Measurements from ENCODE around the gene IKZF5. TPM values are rescaled to one million over a fixed set of nuclear protein-coding genes. Genes with fewer than 3 reads are reported as not detected.

The IKZF5 gene
- polyA plus RNA-seq, 3 donors, result 8.6 to 12.8 (median 9.8) TPM

- Mint-ChIP-seq H3K9me3 (no peaks in the 10 kb centered on the region), H3K4me3 (no peak overlapping the region), H3K36me3 (peaks cover 31 to 37% of the 10 kb centered on the region in 2 donors), H3K27ac (no peak overlapping the region), H3K27me3 (ENCODE audit: low read depth in 3 of 3) (peaks cover 0 to 5% (median 1%) of the 10 kb centered on the region in 3 donors), H3K4me1 (peaks cover 8% of the 10 kb centered on the region)
- H3K36me3 ChIP-seq (replicated peaks in 1 of 2; ENCODE audit: control insufficient read depth in 1 of 2, insufficient read depth in 2 of 2, low read length in 2 of 2), result peaks cover 18 to 31% of the 10 kb centered on the region in 2 donors
- no peaks in the 10 kb centered on the region for H3K27me3 ChIP-seq (ENCODE audit: control insufficient read depth in 2 of 2, insufficient read depth in 2 of 2, low read length in 2 of 2)
- peaks cover 97% of the 10 kb centered on the region for H4K20me1 ChIP-seq (ENCODE audit: insufficient read depth, low read length)
- peaks cover 91% of the 10 kb centered on the region for H3K79me2 ChIP-seq (ENCODE audit: insufficient read depth, low read length)
- H3K4me1 ChIP-seq (ENCODE audit: control insufficient read depth in 1 of 2, insufficient read depth in 2 of 2, low read length in 2 of 2), result no peaks in the 10 kb centered on the region
- H3K9me3 ChIP-seq (replicated peaks in 1 of 2; ENCODE audit: control insufficient read depth in 1 of 2, insufficient read depth in 1 of 2, low read length in 2 of 2), result no peaks in the 10 kb centered on the region
- no peak for TF ChIP-seq CTCF (IDR thresholded peaks at IDR 0.05)
- no peak overlapping the region for H2AFZ ChIP-seq (ENCODE audit: insufficient read depth, low read depth, low read length, poor library complexity, severe bottlenecking)
- WGBS (ENCODE audit: insufficient coverage), result 100% methylated on average over 2 of the region's 2 CpGs
- no peak overlapping the region for H3K4me2 ChIP-seq (replicated peaks; ENCODE audit: extremely low read depth, low read length, poor library complexity, severe bottlenecking)
- H3K27ac ChIP-seq (ENCODE audit: low read depth in 1 of 2, low read length in 2 of 2), result no peak overlapping the region
- H3K9ac ChIP-seq (ENCODE audit: insufficient read depth, low read length, poor library complexity, severe bottlenecking), result no peak overlapping the region
- no peak overlapping the region for H3K4me3 ChIP-seq (replicated peaks in 1 of 3; ENCODE audit: low read depth in 2 of 3, low read length in 3 of 3)
- intact Hi-C loops (cut with micrococcal nuclease), result loop anchor here in 1 of 2 donors (10.0 kb wide), 1 partner anchor 1077 kb away; the partner anchor contains the start of gene ATE1
- DNase-seq, result no peak
Measured at GRCh38 chr10:123001370-123001769, 7.2 kb downstream of the IKZF5 start.

GRCh38 chr10:123000155-123000554 lies 8.4 kb downstream of the IKZF5 start:
- no peak for DNase-seq
- no peaks in the 10 kb centered on the region for H3K9me3 Mint-ChIP-seq
- Histone ChIP-seq H3K9me3 (replicated peaks in 1 of 2; ENCODE audit: control insufficient read depth in 1 of 2, insufficient read depth in 1 of 2, low read length in 2 of 2) (no peaks in the 10 kb centered on the region), H3K4me3 (replicated peaks in 1 of 3; ENCODE audit: low read depth in 2 of 3, low read length in 3 of 3) (no peak overlapping the region), H3K9ac (ENCODE audit: insufficient read depth, low read length, poor library complexity, severe bottlenecking) (no peak overlapping the region), H3K4me2 (replicated peaks; ENCODE audit: extremely low read depth, low read length, poor library complexity, severe bottlenecking) (no peak overlapping the region), H3K27me3 (ENCODE audit: control insufficient read depth in 2 of 2, insufficient read depth in 2 of 2, low read length in 2 of 2) (no peaks in the 10 kb centered on the region), H4K20me1 (ENCODE audit: insufficient read depth, low read length) (peaks cover 91% of the 10 kb centered on the region), H3K27ac (ENCODE audit: low read depth in 1 of 2, low read length in 2 of 2) (no peak overlapping the region), H3K36me3 (replicated peaks in 1 of 2; ENCODE audit: control insufficient read depth in 1 of 2, insufficient read depth in 2 of 2, low read length in 2 of 2) (peaks cover 29 to 43% of the 10 kb centered on the region in 2 donors), H2AFZ (ENCODE audit: insufficient read depth, low read depth, low read length, poor library complexity, severe bottlenecking) (no peak overlapping the region), H3K4me1 (ENCODE audit: control insufficient read depth in 1 of 2, insufficient read depth in 2 of 2, low read length in 2 of 2) (no peaks in the 10 kb centered on the region), H3K79me2 (ENCODE audit: insufficient read depth, low read length) (peaks cover 79% of the 10 kb centered on the region)
- peaks cover 2% of the 10 kb centered on the region for H3K4me1 Mint-ChIP-seq
- TF ChIP-seq CTCF (IDR thresholded peaks at IDR 0.05), result no peak
- H3K36me3 Mint-ChIP-seq, result peaks cover 35 to 49% of the 10 kb centered on the region in 2 donors
- peak overlapping the region in 1 of 7 donors; percentile 17 for H3K27ac Mint-ChIP-seq
- intact Hi-C loops (cut with micrococcal nuclease), result loop anchor here in 1 of 2 donors (10.0 kb wide), 1 partner anchor 1075 kb away; the partner anchor contains the start of gene ATE1
- no peak overlapping the region for H3K4me3 Mint-ChIP-seq
- peaks cover 0 to 5% (median 1%) of the 10 kb centered on the region in 3 donors for H3K27me3 Mint-ChIP-seq (ENCODE audit: low read depth in 3 of 3)
- WGBS (ENCODE audit: insufficient coverage), result no CpG with 5 or more reads among the region's 3 CpGs
